ENCODE results near the gene ZNF121. TPM values are rescaled to one million over a fixed set of nuclear protein-coding genes. Genes with fewer than 3 reads are reported as not detected.

The ZNF121 gene
- total and polyA plus RNA-seq, 4 donors, result 1.7 to 23.5 (median 11.7) TPM

- no peak for TF ChIP-seq GABPA (IDR thresholded peaks at IDR 0.05 in 1 of 2, conservative IDR thresholded peaks at IDR 0.05 in 1 of 2)
- no peak for TF ChIP-seq NR2F2 (IDR thresholded peaks at IDR 0.05)
- TF ChIP-seq EGR1 (IDR thresholded peaks at IDR 0.05; ENCODE audit: low read depth in 2 of 2), result no peak
- no peak for TF ChIP-seq RAD21 (IDR thresholded peaks at IDR 0.05)
- no peak for TF ChIP-seq FOXA2 (IDR thresholded peaks at IDR 0.05)
- TF ChIP-seq SP1 (IDR thresholded peaks at IDR 0.05), result no peak
- no peak for TF ChIP-seq FOXA1 (IDR thresholded peaks at IDR 0.05)
- no peak for TF ChIP-seq RXRA (IDR thresholded peaks at IDR 0.05)
- no peak for TF ChIP-seq HNF4A (conservative IDR thresholded peaks at IDR 0.05)
- no peak for TF ChIP-seq HNF4G (IDR thresholded peaks at IDR 0.05)
- TF ChIP-seq ATF3 (IDR thresholded peaks at IDR 0.05), result no peak
- peaks cover 0 to 13% (median 12%) of the 10 kb centered on the region in 4 donors for H3K4me1 ChIP-seq (ENCODE audit: control insufficient read depth in 4 of 4, insufficient read depth in 4 of 4, low read length in 3 of 4)
- H3K27me3 ChIP-seq (ENCODE audit: control insufficient read depth in 4 of 4, insufficient read depth in 4 of 4, low read length in 3 of 4), result no peaks in the 10 kb centered on the region
- no peak overlapping the region for H3K9ac ChIP-seq (ENCODE audit: low read depth in 1 of 2, low read length in 2 of 2)
- DNase-seq (ENCODE audit: low spot score), result no peak
- H3K4me3 ChIP-seq (ENCODE audit: low read depth in 1 of 3, low read length in 3 of 3), result no peak overlapping the region
- peaks cover 7 to 17% (median 12%) of the 10 kb centered on the region in 4 donors for H3K36me3 ChIP-seq (ENCODE audit: control insufficient read depth in 4 of 4, insufficient read depth in 3 of 4, low read depth in 1 of 4, low read length in 3 of 4)
- WGBS, result 86% methylated on average over 2 of the region's 2 CpGs
- no peak overlapping the region for H3K27ac ChIP-seq (ENCODE audit: low read depth in 1 of 2, low read length in 2 of 2)
- H3K9me3 ChIP-seq (ENCODE audit: control insufficient read depth in 4 of 4, low read length in 3 of 4), result no peaks in the 10 kb centered on the region
Observed at GRCh38 chr19:9622531-9622930, 38.2 kb upstream of the ZNF121 start.

GRCh38 chr19:9621156-9622037, 37.1 kb upstream of the ZNF121 start, which contains the start of gene ZNF561:
Gene ZNF561, minus strand, starts transcription at chr19:9621232. Its CDS starts 1,776 bp downstream, at chr19:9619456.
- 2% methylated on average over 33 of the region's 33 CpGs for WGBS

More at GRCh38 chr19:9621156-9622037, 37.1 kb upstream of the ZNF121 start, which contains the start of gene ZNF561:
- peaks cover 9 to 26% (median 21%) of the 10 kb centered on the region in 4 donors for H3K36me3 ChIP-seq (ENCODE audit: control insufficient read depth in 4 of 4, insufficient read depth in 3 of 4, low read depth in 1 of 4, low read length in 3 of 4)
- H3K4me3 ChIP-seq (ENCODE audit: low read depth in 1 of 3, low read length in 3 of 3), result peak within 1 kb of the TSS; percentile 69 to 96 (median 86)
- H3K27ac ChIP-seq (ENCODE audit: low read depth in 1 of 2, low read length in 2 of 2), result peak within 1 kb of the TSS; percentile 70 to 95
- peak; percentile 88 for DNase-seq (ENCODE audit: low spot score)
- peaks cover 0 to 13% (median 12%) of the 10 kb centered on the region in 4 donors for H3K4me1 ChIP-seq (ENCODE audit: control insufficient read depth in 4 of 4, insufficient read depth in 4 of 4, low read length in 3 of 4)
- H3K9me3 ChIP-seq (ENCODE audit: control insufficient read depth in 4 of 4, low read length in 3 of 4), result no peaks in the 10 kb centered on the region
- TF ChIP-seq GABPA (IDR thresholded peaks at IDR 0.05 in 1 of 2, conservative IDR thresholded peaks at IDR 0.05 in 1 of 2) (peak; percentile 92 to 96), SP1 (IDR thresholded peaks at IDR 0.05) (peak; percentile 23), YY1 (IDR thresholded peaks at IDR 0.05) (peak; percentile 98), JUND (IDR thresholded peaks at IDR 0.05) (peak; percentile 41 to 83), CTCF (IDR thresholded peaks at IDR 0.05; ENCODE audit: low read depth, low read length, missing input control) (no peak), NR2F2 (IDR thresholded peaks at IDR 0.05) (peak; percentile 61), ZBTB33 (IDR thresholded peaks at IDR 0.05) (no peak), RXRA (IDR thresholded peaks at IDR 0.05) (peak; percentile 15 to 40), ATF3 (IDR thresholded peaks at IDR 0.05) (peak; percentile 42), EGR1 (IDR thresholded peaks at IDR 0.05; ENCODE audit: low read depth in 2 of 2) (no peak), REST (IDR thresholded peaks at IDR 0.05) (peak; percentile 17), HNF4A (conservative IDR thresholded peaks at IDR 0.05) (peak in 1 of 2 donors; percentile 5)
- H3K27me3 ChIP-seq (ENCODE audit: control insufficient read depth in 4 of 4, insufficient read depth in 4 of 4, low read length in 3 of 4), result no peaks in the 10 kb centered on the region
- peak within 1 kb of the TSS; percentile 68 to 72 for H3K9ac ChIP-seq (ENCODE audit: low read depth in 1 of 2, low read length in 2 of 2)
